ENCODE results near the gene RCN2. TPM values are rescaled to one million over a fixed set of nuclear protein-coding genes. Genes with fewer than 3 reads are reported as not detected.
"Not testable (repeated sequence)": the region's sequence is repeated elsewhere in the genome, so short reads cannot be mapped to it uniquely, and the experiment has no call there.

The RCN2 gene
- total and polyA plus RNA-seq, 2 of the 8 experiments (the other 6 are each of a cell fraction or from before 2014, with no cell fraction given) = 65.6 to 137 TPM

- H2BK120ac ChIP-seq (replicated peaks; ENCODE audit: low read depth, low read length); H3K36me3 ChIP-seq (ENCODE audit: control insufficient read depth in 2 of 4, insufficient read depth in 4 of 4, low read length in 3 of 4); H4K8ac ChIP-seq (ENCODE audit: extremely low read depth, insufficient read depth, low read length); DNase-seq (ENCODE audit: low read depth in 1 of 2, low spot score in 2 of 2); H3K79me1 ChIP-seq (ENCODE audit: low read depth, low read length); H3K56ac ChIP-seq (replicated peaks; ENCODE audit: insufficient read length, low read depth, low read length); H2AK5ac ChIP-seq (ENCODE audit: low read depth, low read length); H3K4me2 ChIP-seq (ENCODE audit: insufficient read depth in 1 of 2, low read depth in 2 of 2, low read length in 2 of 2); H3K79me2 ChIP-seq (ENCODE audit: control insufficient read depth in 1 of 2, insufficient read depth in 2 of 2, low read length in 2 of 2); POLR2A ChIA-PET (ENCODE audit: partially characterized antibody); H4K91ac ChIP-seq (replicated peaks; ENCODE audit: insufficient read length, low read length); H3K4me1 ChIP-seq (replicated peaks in 1 of 4; ENCODE audit: control insufficient read depth in 3 of 4, insufficient read depth in 4 of 4, low read length in 3 of 4); H2BK20ac ChIP-seq (ENCODE audit: low read length); H3K23me2 ChIP-seq (ENCODE audit: low read depth, low read length); H2BK5ac ChIP-seq (ENCODE audit: low read depth, low read length); H3K27me3 ChIP-seq (replicated peaks in 1 of 4; ENCODE audit: control insufficient read depth in 3 of 4, extremely low read depth in 1 of 4, insufficient read depth in 3 of 4, low read length in 3 of 4); H3K18ac ChIP-seq (ENCODE audit: extremely low read depth, low read length); CTCF ChIA-PET (ENCODE audit: partially characterized antibody); H3K9ac ChIP-seq (replicated peaks in 1 of 4; ENCODE audit: extremely low read depth in 1 of 4, low read depth in 3 of 4, low read length in 3 of 4); H2AFZ ChIP-seq (ENCODE audit: low read length); H3K23ac ChIP-seq (ENCODE audit: insufficient read length); FAIRE-seq; H2BK15ac ChIP-seq (ENCODE audit: low read length); H3K4me3 ChIP-seq (ENCODE audit: extremely low read depth in 1 of 4, insufficient read depth in 2 of 4, low read depth in 3 of 4, low read length in 4 of 4); H3K9me3 ChIP-seq (ENCODE audit: insufficient read depth in 2 of 2, low read depth in 1 of 2, low read length in 1 of 2); H2BK12ac ChIP-seq (ENCODE audit: low read depth, low read length); H4K20me1 ChIP-seq (replicated peaks in 1 of 2; ENCODE audit: control insufficient read depth in 1 of 2, insufficient read depth in 2 of 2, low read length in 2 of 2); H4K5ac ChIP-seq (ENCODE audit: insufficient read length, low read depth, low read length); H3K27ac ChIP-seq (ENCODE audit: low read depth, low read length); H3K4ac ChIP-seq (replicated peaks; ENCODE audit: insufficient read length, low read depth, low read length); H3K14ac ChIP-seq (ENCODE audit: insufficient read length): not testable (repeated sequence)
- WGBS, 2 experiments (ENCODE audit: extremely low coverage in 1 of 2, insufficient coverage in 1 of 2, insufficient read length in 1 of 2, insufficient replicate concordance in 2 of 2, low coverage in 1 of 2, low lambda C conversion rate in 2 of 2, missing lambda C conversion rate in 1 of 2) = 81% methylated on average over 5 of the region's 5 CpGs; no CpG with 5 or more reads in 1 of the 2 experiments
These were observed 38.7 kb upstream of the RCN2 start for GRCh38 chr15:76892836-76893235.

Data from H1 (cell line).